ENCODE measurements around the gene STIM2.

- TF ChIP-seq EZH2 (IDR thresholded peaks at IDR 0.05; ENCODE audit: borderline replicate concordance, low read depth, low read length, poor library complexity, severe bottlenecking) (no peak), CTCF (conservative IDR thresholded peaks at IDR 0.05; ENCODE audit: low read depth, low read length) (no peak)
These were observed 71.3 kb downstream of the STIM2 start for GRCh38 chr4:26931966-26932365.
